ENCODE measurements around the gene GNAO1.

GRCh38 chr16:56360117-56361008, 169.1 kb downstream of the GNAO1 start:
- TF ChIP-seq, protein P1, sequence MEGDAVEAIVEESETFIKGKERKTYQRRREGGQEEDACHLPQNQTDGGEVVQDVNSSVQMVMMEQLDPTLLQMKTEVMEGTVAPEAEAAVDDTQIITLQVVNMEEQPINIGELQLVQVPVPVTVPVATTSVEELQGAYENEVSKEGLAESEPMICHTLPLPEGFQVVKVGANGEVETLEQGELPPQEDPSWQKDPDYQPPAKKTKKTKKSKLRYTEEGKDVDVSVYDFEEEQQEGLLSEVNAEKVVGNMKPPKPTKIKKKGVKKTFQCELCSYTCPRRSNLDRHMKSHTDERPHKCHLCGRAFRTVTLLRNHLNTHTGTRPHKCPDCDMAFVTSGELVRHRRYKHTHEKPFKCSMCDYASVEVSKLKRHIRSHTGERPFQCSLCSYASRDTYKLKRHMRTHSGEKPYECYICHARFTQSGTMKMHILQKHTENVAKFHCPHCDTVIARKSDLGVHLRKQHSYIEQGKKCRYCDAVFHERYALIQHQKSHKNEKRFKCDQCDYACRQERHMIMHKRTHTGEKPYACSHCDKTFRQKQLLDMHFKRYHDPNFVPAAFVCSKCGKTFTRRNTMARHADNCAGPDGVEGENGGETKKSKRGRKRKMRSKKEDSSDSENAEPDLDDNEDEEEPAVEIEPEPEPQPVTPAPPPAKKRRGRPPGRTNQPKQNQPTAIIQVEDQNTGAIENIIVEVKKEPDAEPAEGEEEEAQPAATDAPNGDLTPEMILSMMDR (IDR thresholded peaks at IDR 0.05; ENCODE audit: insufficient read depth, low read length), result no peak
- TF ChIP-seq POLR2AphosphoS5 (IDR thresholded peaks at IDR 0.05; ENCODE audit: low read depth) (no peak), REST (IDR thresholded peaks at IDR 0.05; ENCODE audit: insufficient replicate concordance, low read depth) (no peak), GABPA (IDR thresholded peaks at IDR 0.05; ENCODE audit: low read depth) (no peak)
